Measurements from ENCODE around the gene AQP7. TPM values are rescaled to one million over a fixed set of nuclear protein-coding genes. Genes with fewer than 3 reads are reported as not detected.

Gene AQP7
- total and polyA plus RNA-seq, 12 donors = 0.33 to 32.5 (median 2.4) TPM; not detected in 2

DNA sequence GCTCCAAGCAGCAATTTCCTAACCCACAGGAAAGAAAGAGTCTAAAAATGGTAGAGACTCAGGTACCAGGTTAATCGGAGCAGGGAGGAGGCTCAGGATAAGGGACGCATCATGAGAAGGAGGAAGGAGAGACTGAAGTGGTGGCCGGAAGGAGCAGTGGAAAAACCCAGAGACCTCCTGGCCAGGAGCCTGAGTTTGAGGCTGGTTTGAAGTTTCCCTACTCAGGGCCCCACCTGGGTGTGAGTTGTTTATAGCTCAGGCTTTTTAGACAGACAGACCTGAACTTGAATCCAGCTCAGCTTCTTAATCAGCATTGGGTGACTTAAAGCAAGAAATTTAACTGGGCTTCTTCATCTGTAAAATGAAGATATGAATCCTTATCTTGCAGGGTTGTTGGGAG, 11.9 kb upstream of the AQP7 start:
- WGBS, 4 donors = 62 to 78% (median 73%) methylated on average over 3 of the region's 3 CpGs
- intact Hi-C loops (cut with DNase I) = no loop called here
- Histone ChIP-seq H3K27ac (no peak overlapping the region), H3K36me3 (replicated peaks in 1 of 2) (no peaks in the 10 kb centered on the region), H3K4me1 (replicated peaks in 1 of 2) (no peaks in the 10 kb centered on the region), H3K9me3 (replicated peaks in 1 of 3) (no peaks in the 10 kb centered on the region), H3K4me3 (no peak overlapping the region), H3K27me3 (no peaks in the 10 kb centered on the region)
- DNase-seq = no peak
- TF ChIP-seq POLR2A (IDR thresholded peaks at IDR 0.05) = no peak
- TF ChIP-seq, protein P1, sequence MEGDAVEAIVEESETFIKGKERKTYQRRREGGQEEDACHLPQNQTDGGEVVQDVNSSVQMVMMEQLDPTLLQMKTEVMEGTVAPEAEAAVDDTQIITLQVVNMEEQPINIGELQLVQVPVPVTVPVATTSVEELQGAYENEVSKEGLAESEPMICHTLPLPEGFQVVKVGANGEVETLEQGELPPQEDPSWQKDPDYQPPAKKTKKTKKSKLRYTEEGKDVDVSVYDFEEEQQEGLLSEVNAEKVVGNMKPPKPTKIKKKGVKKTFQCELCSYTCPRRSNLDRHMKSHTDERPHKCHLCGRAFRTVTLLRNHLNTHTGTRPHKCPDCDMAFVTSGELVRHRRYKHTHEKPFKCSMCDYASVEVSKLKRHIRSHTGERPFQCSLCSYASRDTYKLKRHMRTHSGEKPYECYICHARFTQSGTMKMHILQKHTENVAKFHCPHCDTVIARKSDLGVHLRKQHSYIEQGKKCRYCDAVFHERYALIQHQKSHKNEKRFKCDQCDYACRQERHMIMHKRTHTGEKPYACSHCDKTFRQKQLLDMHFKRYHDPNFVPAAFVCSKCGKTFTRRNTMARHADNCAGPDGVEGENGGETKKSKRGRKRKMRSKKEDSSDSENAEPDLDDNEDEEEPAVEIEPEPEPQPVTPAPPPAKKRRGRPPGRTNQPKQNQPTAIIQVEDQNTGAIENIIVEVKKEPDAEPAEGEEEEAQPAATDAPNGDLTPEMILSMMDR (IDR thresholded peaks at IDR 0.05) = no peak

DNA sequence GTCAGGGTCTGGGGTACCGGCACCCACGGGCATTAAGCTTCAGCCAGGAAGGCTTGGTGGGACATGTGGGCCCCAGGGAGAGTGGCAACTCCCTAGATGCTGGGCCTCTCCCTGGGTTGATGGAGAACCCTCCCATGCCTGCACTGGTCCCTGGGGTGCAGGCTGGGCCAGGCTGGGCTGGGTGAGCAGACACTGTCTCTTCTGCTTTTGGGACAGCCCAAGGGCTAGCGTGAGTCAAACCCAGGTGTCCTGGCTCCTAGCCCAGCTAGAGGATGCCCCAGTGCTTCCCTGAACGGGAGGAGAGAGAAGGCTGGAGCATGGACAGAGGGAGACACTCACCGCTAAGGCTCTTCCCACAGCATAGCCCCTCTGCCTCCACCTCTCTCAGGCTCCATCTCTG, 5.7 kb upstream of the AQP7 start:
- peak in 2 of 7 donors; percentile 28 to 34 for DNase-seq
- Histone ChIP-seq H3K4me1 (replicated peaks in 1 of 2) (no peaks in the 10 kb centered on the region), H3K27me3 (no peaks in the 10 kb centered on the region), H3K36me3 (replicated peaks in 1 of 2) (no peaks in the 10 kb centered on the region), H3K9me3 (replicated peaks in 1 of 3) (no peaks in the 10 kb centered on the region), H3K27ac (no peak overlapping the region), H3K4me3 (no peak overlapping the region)
- intact Hi-C loops (cut with DNase I) = loop anchor here in 1 of 2 donors (5.0 kb wide), 1 partner anchor 39 kb away; the partner anchor contains the start of gene AQP3
- WGBS, 4 donors = 62 to 94% (median 79%) methylated on average over 2 to 5 of the region's 5 CpGs
- TF ChIP-seq POLR2A (IDR thresholded peaks at IDR 0.05) = no peak
- TF ChIP-seq, protein P1 (IDR thresholded peaks at IDR 0.05) = no peak

DNA sequence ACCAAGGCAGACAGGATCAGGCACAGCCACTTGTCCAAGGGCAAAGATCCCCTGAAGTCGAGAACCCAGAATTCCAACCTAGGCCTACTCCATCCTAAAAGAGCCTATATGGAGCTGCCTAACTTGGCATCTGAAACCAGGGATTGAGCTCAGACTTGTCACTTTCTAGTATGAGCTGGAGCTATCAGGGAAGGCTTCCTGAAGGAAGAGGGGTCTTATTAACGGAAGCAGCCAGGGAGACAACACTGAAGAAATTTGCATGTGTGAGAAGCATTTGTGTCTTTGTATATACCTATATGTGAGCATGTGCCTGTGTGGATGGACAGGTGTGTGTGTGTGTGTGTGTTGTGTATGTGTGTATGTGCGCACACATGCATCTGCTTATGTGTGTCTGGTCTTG, 4.7 kb upstream of the AQP7 start:
- 86 to 100% (median 95%) methylated on average over 3 of the region's 3 CpGs for WGBS, 4 donors
- intact Hi-C loops (cut with DNase I) = loop anchor here in 1 of 2 donors (5.0 kb wide), 1 partner anchor 40 kb away; the partner anchor contains the start of gene AQP3
- DNase-seq = no peak
- no peaks in the 10 kb centered on the region for H3K4me1 ChIP-seq (replicated peaks in 1 of 2)
- H3K4me3 ChIP-seq = no peak overlapping the region
- TF ChIP-seq, protein P1 (IDR thresholded peaks at IDR 0.05) = no peak
- H3K27ac ChIP-seq = no peak overlapping the region
- no peaks in the 10 kb centered on the region for H3K36me3 ChIP-seq (replicated peaks in 1 of 2)
- H3K9me3 ChIP-seq (replicated peaks in 1 of 3) = no peaks in the 10 kb centered on the region
- no peaks in the 10 kb centered on the region for H3K27me3 ChIP-seq

DNA sequence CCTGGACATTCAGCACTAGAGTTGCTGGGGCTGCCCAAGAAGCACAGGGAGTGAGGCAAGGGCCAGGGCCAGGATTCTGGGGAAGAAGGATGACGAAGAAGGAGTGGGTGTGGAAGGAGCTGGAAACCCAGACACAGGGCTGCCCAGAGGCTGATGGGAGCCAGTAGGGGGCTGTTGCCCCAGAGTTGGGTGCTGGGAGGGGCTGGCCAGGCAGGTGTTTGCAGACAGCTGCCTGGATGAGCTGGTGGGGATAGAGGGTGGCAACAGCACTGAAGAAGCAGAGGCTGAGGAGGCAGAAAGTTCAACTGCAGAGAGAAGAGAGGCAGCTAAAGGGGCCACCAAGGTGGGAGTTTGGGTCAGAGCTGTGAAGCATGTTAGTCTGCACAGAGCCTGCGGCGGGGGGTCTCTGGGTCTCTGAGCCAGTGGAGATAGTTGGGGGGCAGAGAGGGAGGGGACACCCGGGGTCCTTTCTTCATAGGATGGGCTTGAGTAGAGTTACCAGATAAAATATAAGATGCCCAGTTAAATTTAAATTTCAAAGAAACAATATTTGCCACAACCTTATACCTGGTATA, 2.5 kb upstream of the AQP7 start:
- Histone ChIP-seq H3K4me3 (no peak overlapping the region), H3K27me3 (no peaks in the 10 kb centered on the region), H3K9me3 (replicated peaks in 1 of 3) (no peaks in the 10 kb centered on the region), H3K36me3 (replicated peaks in 1 of 2) (no peaks in the 10 kb centered on the region), H3K27ac (no peak overlapping the region), H3K4me1 (replicated peaks in 1 of 2) (no peaks in the 10 kb centered on the region)
- TF ChIP-seq, protein P1 (IDR thresholded peaks at IDR 0.05) = no peak
- TF ChIP-seq POLR2A (IDR thresholded peaks at IDR 0.05) = no peak
- no peak for DNase-seq
- intact Hi-C loops (cut with DNase I) = loop anchor here in 1 of 2 donors (5.0 kb wide), 1 partner anchor 42 kb away; the partner anchor contains the start of gene AQP3
- 86 to 89% (median 88%) methylated on average over 4 of the region's 4 CpGs for WGBS, 4 donors

Data from adrenal gland (tissue), 12 donors.